ENCODE data around the gene ATIC.

ATIC gene

GRCh38 chr2:215280326-215280725 lies 31.5 kb upstream of the ATIC start:
- H3K36me3 ChIP-seq (ENCODE audit: control insufficient read depth in 2 of 2, insufficient read depth in 1 of 2, low read length in 2 of 2), result no peaks in the 10 kb centered on the region
- no peak overlapping the region for H3K27ac ChIP-seq (ENCODE audit: extremely low read depth, low read depth, low read length)
- no peak for TF ChIP-seq ZBTB1 (tag by site-specific recombination; IDR thresholded peaks at IDR 0.05)
- TF ChIP-seq PRDM1 (tag by site-specific recombination; IDR thresholded peaks at IDR 0.05), result no peak
- TF ChIP-seq ZNF18 (tag by site-specific recombination; IDR thresholded peaks at IDR 0.05), result no peak
- no peak for TF ChIP-seq ZBTB11 (tag by site-specific recombination; conservative IDR thresholded peaks at IDR 0.05; ENCODE audit: low read depth)
- TF ChIP-seq ZNF792 (tag by site-specific recombination; IDR thresholded peaks at IDR 0.05), result no peak
- TF ChIP-seq ZNF521 (tag by site-specific recombination; IDR thresholded peaks at IDR 0.05), result no peak
- TF ChIP-seq MYNN (tag by site-specific recombination; IDR thresholded peaks at IDR 0.05; ENCODE audit: borderline replicate concordance), result no peak
- no peak for TF ChIP-seq HIC1 (tag by site-specific recombination; IDR thresholded peaks at IDR 0.05)
- TF ChIP-seq ZEB2 (tag by site-specific recombination; IDR thresholded peaks at IDR 0.05), result no peak
- TF ChIP-seq, protein P1, sequence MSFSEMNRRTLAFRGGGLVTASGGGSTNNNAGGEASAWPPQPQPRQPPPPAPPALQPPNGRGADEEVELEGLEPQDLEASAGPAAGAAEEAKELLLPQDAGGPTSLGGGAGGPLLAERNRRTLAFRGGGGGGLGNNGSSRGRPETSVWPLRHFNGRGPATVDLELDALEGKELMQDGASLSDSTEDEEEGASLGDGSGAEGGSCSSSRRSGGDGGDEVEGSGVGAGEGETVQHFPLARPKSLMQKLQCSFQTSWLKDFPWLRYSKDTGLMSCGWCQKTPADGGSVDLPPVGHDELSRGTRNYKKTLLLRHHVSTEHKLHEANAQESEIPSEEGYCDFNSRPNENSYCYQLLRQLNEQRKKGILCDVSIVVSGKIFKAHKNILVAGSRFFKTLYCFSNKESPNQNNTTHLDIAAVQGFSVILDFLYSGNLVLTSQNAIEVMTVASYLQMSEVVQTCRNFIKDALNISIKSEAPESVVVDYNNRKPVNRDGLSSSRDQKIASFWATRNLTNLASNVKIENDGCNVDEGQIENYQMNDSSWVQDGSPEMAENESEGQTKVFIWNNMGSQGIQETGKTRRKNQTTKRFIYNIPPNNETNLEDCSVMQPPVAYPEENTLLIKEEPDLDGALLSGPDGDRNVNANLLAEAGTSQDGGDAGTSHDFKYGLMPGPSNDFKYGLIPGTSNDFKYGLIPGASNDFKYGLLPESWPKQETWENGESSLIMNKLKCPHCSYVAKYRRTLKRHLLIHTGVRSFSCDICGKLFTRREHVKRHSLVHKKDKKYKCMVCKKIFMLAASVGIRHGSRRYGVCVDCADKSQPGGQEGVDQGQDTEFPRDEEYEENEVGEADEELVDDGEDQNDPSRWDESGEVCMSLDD (tag by site-specific recombination; IDR thresholded peaks at IDR 0.05), result no peak
- no peak for TF ChIP-seq GFI1B (tag by site-specific recombination; IDR thresholded peaks at IDR 0.05)
- TF ChIP-seq ZNF623 (tag by site-specific recombination; IDR thresholded peaks at IDR 0.05), result no peak
- TF ChIP-seq BCL6B (tag by site-specific recombination; IDR thresholded peaks at IDR 0.05), result no peak
- TF ChIP-seq, protein P2, sequence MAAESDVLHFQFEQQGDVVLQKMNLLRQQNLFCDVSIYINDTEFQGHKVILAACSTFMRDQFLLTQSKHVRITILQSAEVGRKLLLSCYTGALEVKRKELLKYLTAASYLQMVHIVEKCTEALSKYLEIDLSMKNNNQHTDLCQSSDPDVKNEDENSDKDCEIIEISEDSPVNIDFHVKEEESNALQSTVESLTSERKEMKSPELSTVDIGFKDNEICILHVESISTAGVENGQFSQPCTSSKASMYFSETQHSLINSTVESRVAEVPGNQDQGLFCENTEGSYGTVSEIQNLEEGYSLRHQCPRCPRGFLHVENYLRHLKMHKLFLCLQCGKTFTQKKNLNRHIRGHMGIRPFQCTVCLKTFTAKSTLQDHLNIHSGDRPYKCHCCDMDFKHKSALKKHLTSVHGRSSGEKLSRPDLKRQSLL (tag by site-specific recombination; IDR thresholded peaks at IDR 0.05), result no peak
- no peak for TF ChIP-seq ZNF426 (tag by site-specific recombination; IDR thresholded peaks at IDR 0.05)
- no peak for TF ChIP-seq ZNF48 (tag by site-specific recombination; IDR thresholded peaks at IDR 0.05)
- no peak for TF ChIP-seq ZNF596 (tag by site-specific recombination; IDR thresholded peaks at IDR 0.05)
- no peaks in the 10 kb centered on the region for H3K4me1 ChIP-seq (ENCODE audit: control insufficient read depth, insufficient read depth, low read length)
- ChIA-PET POLR2A (no interaction called here), CTCF (interaction anchor here (0.5 to 1.0 kb wide), 5 partner anchors 9 to 339 kb away, joined by 3 to 4 read pairs (median 3); no protein-coding TSS in a partner anchor)
- no peaks in the 10 kb centered on the region for H3K9me3 ChIP-seq (ENCODE audit: control insufficient read depth, insufficient read depth, low read depth, low read length)
- no peak overlapping the region for H3K4me3 ChIP-seq (ENCODE audit: low read depth, low read length)
